ENCODE results near the gene CDH13. TPM values are rescaled to one million over a fixed set of nuclear protein-coding genes. Genes with fewer than 3 reads are reported as not detected.

Gene CDH13
- total RNA-seq, 1 donor from 2014 or later = 161 TPM

DNA sequence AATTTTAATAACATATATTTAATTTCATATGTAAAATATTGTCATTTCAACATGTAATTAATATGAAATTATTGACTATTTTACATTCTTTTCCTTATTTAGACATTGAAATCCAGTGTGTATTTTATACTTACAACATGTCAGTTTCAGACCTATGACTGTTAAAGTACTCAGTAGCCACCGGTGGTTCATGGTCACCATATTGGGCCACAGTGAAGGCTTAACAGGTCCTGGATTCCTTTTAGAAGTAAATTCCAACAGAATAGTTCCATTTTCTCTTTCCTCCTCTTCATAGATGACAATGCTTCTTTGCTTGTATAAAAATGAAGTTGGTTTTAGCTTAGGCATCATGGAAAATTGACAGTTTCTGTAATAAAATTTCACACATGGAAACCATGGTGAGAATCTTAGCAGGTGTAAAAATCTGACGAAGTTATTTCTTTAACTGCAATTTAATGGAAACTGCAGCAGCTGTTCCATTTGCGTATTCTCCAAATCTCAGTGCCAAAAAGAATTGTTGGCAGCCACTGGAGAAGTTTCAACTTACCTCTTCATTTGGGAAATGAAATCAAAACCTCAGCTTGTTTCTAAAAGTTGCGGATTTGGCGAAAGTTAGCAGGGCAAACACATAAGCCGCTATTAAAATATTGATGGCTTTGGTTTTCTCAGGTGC, 231.1 kb downstream of the CDH13 start:
- DNase-seq = no peak
- H3K36me3 ChIP-seq = peaks cover 6% of the 10 kb centered on the region
- no peak overlapping the region for H3K27ac ChIP-seq (replicated peaks)
- no peaks in the 10 kb centered on the region for H3K27me3 ChIP-seq (ENCODE audit: low read depth)
- peaks cover 6% of the 10 kb centered on the region for H3K4me1 ChIP-seq
- TF ChIP-seq, protein P1, sequence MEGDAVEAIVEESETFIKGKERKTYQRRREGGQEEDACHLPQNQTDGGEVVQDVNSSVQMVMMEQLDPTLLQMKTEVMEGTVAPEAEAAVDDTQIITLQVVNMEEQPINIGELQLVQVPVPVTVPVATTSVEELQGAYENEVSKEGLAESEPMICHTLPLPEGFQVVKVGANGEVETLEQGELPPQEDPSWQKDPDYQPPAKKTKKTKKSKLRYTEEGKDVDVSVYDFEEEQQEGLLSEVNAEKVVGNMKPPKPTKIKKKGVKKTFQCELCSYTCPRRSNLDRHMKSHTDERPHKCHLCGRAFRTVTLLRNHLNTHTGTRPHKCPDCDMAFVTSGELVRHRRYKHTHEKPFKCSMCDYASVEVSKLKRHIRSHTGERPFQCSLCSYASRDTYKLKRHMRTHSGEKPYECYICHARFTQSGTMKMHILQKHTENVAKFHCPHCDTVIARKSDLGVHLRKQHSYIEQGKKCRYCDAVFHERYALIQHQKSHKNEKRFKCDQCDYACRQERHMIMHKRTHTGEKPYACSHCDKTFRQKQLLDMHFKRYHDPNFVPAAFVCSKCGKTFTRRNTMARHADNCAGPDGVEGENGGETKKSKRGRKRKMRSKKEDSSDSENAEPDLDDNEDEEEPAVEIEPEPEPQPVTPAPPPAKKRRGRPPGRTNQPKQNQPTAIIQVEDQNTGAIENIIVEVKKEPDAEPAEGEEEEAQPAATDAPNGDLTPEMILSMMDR (IDR thresholded peaks at IDR 0.05; ENCODE audit: borderline replicate concordance) = no peak
- H3K9me3 ChIP-seq (replicated peaks) = no peaks in the 10 kb centered on the region
- intact Hi-C loops (cut with micrococcal nuclease) = no loop called here
- H3K4me3 ChIP-seq = no peak overlapping the region

DNA sequence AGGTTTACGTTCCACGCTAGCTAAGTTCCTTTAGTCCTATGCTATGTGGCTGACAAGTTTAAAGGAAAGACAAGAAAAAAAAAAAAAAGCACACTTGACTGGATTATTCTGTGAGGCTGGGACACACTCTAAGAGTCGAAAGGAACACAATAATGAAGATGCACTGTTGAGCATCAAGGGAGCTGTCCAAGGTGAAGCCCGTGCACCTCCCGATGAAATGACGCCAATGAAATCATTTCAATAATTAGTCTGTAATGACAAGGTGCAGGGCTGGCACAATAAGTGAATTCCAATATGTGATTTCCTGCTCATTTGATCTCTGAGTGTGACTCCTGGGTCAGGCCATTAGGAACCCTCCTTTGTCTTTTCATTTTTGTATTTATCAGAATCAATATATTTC, 232.9 kb downstream of the CDH13 start:
- Histone ChIP-seq H3K27ac (replicated peaks) (no peak overlapping the region), H3K36me3 (peaks cover 6% of the 10 kb centered on the region), H3K27me3 (ENCODE audit: low read depth) (no peaks in the 10 kb centered on the region), H3K4me1 (peaks cover 6% of the 10 kb centered on the region), H3K4me3 (no peak overlapping the region), H3K9me3 (replicated peaks) (no peaks in the 10 kb centered on the region)
- intact Hi-C loops (cut with micrococcal nuclease) = no loop called here
- DNase-seq = no peak
- TF ChIP-seq, protein P1 (IDR thresholded peaks at IDR 0.05; ENCODE audit: borderline replicate concordance) = no peak

DNA sequence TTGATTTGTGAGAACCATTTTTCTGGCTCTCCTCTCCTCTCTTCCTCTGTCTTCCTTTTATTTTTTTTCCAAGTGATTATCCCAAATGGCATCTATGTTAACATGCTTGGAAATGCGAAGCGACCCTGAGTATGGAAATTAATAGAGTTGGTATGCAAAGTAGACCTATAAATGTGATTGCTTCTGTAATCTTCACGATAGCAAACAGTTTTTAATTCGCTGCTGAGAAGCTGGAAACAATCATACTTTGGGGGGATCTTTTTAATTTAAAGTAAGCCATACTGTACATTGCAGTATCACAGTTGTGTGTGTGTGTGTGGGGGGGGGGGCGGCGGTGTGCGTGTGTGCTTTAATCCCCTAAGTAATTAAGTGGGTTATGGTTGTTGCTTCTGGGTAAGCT, 233.3 kb downstream of the CDH13 start:
- H3K9me3 ChIP-seq (replicated peaks) = peaks cover 3% of the 10 kb centered on the region
- TF ChIP-seq, protein P1 (IDR thresholded peaks at IDR 0.05; ENCODE audit: borderline replicate concordance) = no peak
- H3K4me3 ChIP-seq = no peak overlapping the region
- peaks cover 6% of the 10 kb centered on the region for H3K4me1 ChIP-seq
- DNase-seq = no peak
- H3K27ac ChIP-seq (replicated peaks) = no peak overlapping the region
- H3K27me3 ChIP-seq (ENCODE audit: low read depth) = no peaks in the 10 kb centered on the region
- H3K36me3 ChIP-seq = peaks cover 6% of the 10 kb centered on the region
- intact Hi-C loops (cut with micrococcal nuclease) = no loop called here

DNA sequence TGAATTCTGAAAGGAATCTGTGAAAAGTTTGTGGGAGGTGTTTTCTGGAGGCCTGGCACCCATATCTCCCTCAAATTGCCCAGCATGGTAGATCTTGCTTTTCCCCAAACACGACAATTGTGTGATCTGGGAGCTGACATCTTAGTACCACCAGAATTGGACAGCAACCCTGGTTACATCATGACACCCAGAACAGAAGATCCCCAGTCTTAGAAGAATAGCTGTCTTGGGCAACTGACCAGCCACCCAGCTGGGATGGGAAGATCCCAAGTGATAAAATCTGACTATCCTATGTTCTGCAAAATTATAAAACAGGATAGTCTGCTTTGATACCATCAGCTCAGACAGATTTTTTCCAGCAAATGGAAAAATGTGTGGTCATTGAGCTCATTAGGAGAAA, 235.3 kb downstream of the CDH13 start:
- no peak for DNase-seq
- peaks cover 6% of the 10 kb centered on the region for H3K36me3 ChIP-seq
- H3K9me3 ChIP-seq (replicated peaks) = peaks cover 9% of the 10 kb centered on the region
- TF ChIP-seq, protein P1 (IDR thresholded peaks at IDR 0.05; ENCODE audit: borderline replicate concordance) = no peak
- H3K4me1 ChIP-seq = no peaks in the 10 kb centered on the region
- intact Hi-C loops (cut with micrococcal nuclease) = no loop called here
- H3K27ac ChIP-seq (replicated peaks) = no peak overlapping the region
- no peaks in the 10 kb centered on the region for H3K27me3 ChIP-seq (ENCODE audit: low read depth)
- no peak overlapping the region for H3K4me3 ChIP-seq

DNA sequence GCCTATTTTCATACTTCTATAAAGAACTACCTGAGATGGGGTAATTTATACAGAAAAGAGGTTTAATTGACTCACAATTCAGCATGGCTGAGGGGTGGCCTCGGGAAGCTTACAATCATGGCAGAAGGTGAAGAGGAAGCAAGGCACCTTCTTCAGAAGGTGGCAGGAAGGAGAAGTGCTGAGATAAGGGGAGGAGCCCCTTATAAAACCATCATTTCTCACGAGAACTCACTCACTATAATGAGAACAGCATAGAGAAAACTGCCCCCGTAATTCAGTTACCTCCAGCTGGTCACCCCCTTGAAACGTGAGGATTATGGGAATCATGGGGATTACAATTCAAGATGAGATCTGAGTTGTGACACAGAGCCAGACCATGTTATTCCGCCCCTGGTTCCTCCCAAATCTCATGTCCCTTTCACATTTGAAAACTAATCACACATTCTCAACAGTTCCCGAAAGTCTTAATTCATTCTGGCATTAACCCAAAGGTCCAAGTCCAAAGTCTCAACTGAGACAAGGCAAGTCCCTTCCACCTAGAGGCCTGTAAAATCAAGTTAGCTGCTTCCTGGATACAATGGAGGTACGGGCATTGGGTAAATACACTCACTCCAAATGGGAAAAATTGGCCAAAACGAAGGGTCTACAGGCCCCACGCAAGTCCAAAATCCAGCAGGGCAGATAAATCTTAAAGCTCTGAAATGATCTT, 237.7 kb downstream of the CDH13 start:
- H3K36me3 ChIP-seq = no peaks in the 10 kb centered on the region
- peaks cover 11% of the 10 kb centered on the region for H3K4me1 ChIP-seq
- no peaks in the 10 kb centered on the region for H3K27me3 ChIP-seq (ENCODE audit: low read depth)
- TF ChIP-seq, protein P1 (IDR thresholded peaks at IDR 0.05; ENCODE audit: borderline replicate concordance) = no peak
- DNase-seq = no peak
- no peak overlapping the region for H3K27ac ChIP-seq (replicated peaks)
- peaks cover 9% of the 10 kb centered on the region for H3K9me3 ChIP-seq (replicated peaks)
- intact Hi-C loops (cut with micrococcal nuclease) = no loop called here
- H3K4me3 ChIP-seq = no peak overlapping the region

All from left ventricle myocardium inferior (tissue), 1 donor.